Measurements from ENCODE around the gene C12orf57.

Gene C12orf57

DNA sequence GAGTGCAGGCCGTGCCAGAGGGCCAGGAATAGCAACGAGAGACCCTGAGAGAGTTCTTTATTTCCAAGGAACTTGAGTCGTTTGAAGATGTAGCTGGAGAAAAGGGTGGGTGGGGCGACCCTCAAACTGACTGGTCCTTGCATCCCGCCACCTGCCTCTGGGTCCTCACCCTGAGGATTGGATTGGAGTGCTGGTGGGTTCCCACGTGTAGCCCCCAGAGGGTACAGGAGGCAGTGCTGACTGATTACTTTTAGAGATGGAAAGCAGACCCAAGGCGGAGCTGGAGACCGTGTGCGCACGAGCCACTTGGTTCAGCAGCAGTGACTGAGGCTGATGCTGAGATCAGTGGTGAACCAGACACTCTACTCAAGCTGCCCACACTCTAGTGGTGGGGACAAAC is 33.8 kb downstream of the C12orf57 start:
- DNase-seq (ENCODE audit: low spot score), result no peak
- TF ChIP-seq, protein P1, sequence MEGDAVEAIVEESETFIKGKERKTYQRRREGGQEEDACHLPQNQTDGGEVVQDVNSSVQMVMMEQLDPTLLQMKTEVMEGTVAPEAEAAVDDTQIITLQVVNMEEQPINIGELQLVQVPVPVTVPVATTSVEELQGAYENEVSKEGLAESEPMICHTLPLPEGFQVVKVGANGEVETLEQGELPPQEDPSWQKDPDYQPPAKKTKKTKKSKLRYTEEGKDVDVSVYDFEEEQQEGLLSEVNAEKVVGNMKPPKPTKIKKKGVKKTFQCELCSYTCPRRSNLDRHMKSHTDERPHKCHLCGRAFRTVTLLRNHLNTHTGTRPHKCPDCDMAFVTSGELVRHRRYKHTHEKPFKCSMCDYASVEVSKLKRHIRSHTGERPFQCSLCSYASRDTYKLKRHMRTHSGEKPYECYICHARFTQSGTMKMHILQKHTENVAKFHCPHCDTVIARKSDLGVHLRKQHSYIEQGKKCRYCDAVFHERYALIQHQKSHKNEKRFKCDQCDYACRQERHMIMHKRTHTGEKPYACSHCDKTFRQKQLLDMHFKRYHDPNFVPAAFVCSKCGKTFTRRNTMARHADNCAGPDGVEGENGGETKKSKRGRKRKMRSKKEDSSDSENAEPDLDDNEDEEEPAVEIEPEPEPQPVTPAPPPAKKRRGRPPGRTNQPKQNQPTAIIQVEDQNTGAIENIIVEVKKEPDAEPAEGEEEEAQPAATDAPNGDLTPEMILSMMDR (IDR thresholded peaks at IDR 0.05; ENCODE audit: extremely low read depth, missing control alignments), result no peak

DNA sequence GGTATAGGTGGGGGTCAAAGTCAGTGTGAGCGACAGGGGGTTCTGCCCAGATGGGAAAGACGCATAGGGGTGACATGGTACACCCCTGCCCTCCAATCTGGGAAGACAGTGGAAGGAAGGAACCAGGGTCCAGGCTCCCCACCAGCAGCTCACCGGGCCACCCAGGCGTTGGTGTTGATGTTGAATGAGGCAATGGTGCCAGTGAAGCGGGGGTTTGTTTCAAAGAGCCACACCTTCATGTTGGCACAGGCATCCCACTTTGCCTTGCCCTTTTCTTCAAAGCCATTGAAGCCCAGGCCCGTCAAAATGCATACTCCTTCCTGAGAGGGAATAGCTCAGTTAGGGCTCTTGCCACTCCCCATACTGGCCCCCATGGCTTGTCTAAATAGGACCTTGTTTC is 34.4 kb downstream of the C12orf57 start:
- TF ChIP-seq, protein P1 (IDR thresholded peaks at IDR 0.05; ENCODE audit: extremely low read depth, missing control alignments), result no peak
- DNase-seq (ENCODE audit: low spot score), result no peak

DNA sequence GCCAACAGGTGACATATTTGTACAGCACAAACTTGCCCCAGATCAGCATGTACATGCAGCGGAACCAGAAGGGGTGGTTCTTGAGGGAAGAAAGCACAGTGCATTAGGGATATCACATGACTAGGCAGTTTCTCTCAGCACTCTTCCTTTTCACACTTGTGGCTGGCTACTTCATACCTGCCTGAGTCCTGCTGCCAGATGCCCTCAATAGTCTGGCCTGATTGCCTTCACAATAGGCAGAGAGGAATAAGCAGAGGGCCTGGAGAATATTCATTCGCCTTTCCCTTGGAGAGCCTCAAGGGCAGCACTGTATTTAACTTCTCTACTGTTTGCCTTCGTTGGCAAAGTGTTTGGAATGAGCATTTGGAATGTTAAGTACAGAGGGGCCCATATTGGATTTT is 34.8 kb downstream of the C12orf57 start:
- DNase-seq (ENCODE audit: low spot score), result no peak
- TF ChIP-seq, protein P1 (IDR thresholded peaks at IDR 0.05; ENCODE audit: extremely low read depth, missing control alignments), result no peak

GRCh38 chr12:6979021-6979420 is 35.2 kb downstream of the C12orf57 start:
- TF ChIP-seq, protein P1 (IDR thresholded peaks at IDR 0.05; ENCODE audit: extremely low read depth, missing control alignments), result no peak

DNA sequence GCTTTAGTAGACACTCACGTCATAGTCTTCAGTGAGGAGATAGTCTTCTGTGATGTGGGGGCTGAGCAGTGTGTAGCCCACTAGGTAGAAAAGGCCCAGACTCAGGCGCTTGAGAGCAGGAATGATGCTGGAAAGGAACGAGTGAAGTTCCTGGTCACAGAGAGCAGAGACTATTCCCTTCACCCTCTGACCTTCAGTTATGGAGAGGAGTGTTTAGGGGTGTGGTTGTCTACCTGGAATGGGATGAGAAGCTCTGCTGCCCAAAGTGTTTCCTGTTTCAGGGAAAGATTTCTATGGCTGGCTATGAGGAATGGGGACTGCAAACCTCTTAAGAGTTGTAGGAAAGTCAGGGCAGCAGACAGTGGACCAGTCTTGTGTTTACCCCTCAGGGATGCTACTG is 35.6 kb downstream of the C12orf57 start:
- no peak for DNase-seq (ENCODE audit: low spot score)
- TF ChIP-seq, protein P1 (IDR thresholded peaks at IDR 0.05; ENCODE audit: extremely low read depth, missing control alignments), result no peak

More at GRCh38 chr12:6979021-6979420, 35.2 kb downstream of the C12orf57 start:
- DNase-seq (ENCODE audit: low spot score), result no peak

DNA sequence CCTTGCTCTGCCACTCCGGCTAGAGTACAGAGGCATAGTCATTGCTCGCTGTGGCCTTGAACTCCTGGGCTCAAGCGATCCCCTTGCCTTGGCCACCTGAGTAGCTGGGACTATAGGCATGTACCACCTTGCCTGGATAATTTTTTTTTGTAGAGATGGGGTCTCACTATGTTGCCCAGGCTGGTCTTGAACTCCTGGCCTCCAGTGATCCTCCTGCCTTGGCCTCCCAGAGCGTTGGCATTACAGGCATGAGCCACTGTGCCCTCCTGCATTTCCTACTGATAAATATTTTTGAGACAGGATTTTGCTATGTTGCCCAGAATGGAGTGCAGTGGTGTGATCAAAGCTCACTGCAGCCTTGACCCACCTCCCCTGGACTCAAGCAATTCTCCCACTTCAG is 36.3 kb downstream of the C12orf57 start:
- TF ChIP-seq, protein P1 (IDR thresholded peaks at IDR 0.05; ENCODE audit: extremely low read depth, missing control alignments), result no peak

DNA sequence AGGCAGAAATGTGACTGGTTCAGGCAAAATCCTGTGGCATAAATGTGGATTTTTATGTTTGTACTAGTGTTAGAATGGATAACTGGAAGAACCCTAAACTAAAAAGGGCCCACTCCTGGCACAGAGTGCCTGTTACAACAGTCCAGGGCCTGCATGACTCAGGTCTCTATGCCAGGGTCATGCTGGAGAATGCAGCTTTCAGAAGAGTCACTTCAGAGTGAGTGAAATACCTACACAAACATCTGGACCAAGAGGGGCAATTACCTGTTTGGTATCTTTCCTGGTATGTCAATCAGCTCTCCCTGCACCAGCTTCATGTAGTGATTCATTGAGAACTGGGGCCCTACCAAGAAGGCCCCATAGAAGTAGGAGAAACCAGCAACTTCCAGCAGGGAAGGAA is 36.9 kb downstream of the C12orf57 start:
- TF ChIP-seq, protein P1 (IDR thresholded peaks at IDR 0.05; ENCODE audit: extremely low read depth, missing control alignments), result no peak
- DNase-seq (ENCODE audit: low spot score), result no peak

More for the DNA sequence above, 36.3 kb downstream of the C12orf57 start:
- no peak for DNase-seq (ENCODE audit: low spot score)

Data from GM20000 (cell line).